Suppressor macrophage (primary cell): ENCODE data around the gene SLC66A2.

Experiments used
- DNase-seq, 4 experiments: peaks; one replicate each; pipeline ENCODE4 v3.0.0-alpha.2; 2020 to 2022

The SLC66A2 gene

DNA sequence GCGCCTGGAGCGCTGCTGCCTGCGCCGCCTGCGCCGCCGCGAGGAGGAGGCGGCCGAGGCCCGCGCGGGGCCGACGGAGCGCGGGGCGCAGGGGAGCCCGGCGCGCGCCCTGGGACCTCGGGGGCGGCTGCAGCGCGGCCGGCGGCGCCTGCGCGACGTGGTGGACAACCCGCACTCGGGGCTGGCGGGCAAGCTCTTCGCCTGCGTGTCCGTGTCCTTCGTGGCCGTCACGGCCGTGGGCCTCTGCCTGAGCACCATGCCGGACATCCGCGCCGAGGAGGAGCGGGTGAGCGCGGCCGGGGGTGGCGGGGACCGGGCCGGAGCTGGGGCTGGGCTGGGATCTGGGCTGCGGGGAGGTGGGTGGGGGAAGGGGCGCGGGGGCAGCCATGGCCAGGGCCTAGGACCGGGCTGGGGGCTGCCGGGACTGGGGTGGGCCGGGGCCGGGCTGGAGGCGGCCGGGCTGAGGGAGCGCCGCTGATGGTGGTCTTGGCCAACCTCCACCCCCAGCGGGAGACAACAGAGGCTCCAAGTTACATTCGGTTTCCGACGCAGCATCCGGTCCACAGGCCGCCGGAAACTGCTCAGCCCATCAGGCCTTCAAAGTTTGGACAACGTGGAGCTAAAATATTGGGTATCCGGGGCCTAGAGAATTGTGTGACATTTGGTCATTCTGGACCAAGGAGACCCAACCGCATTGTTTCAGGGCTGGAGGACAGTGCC is 87.3 kb downstream of the SLC66A2 start:
- DNase-seq, result no peak

- DNase-seq, result no peak
Measured at GRCh38 chr18:79863161-79864005, 88.1 kb downstream of the SLC66A2 start.

DNA sequence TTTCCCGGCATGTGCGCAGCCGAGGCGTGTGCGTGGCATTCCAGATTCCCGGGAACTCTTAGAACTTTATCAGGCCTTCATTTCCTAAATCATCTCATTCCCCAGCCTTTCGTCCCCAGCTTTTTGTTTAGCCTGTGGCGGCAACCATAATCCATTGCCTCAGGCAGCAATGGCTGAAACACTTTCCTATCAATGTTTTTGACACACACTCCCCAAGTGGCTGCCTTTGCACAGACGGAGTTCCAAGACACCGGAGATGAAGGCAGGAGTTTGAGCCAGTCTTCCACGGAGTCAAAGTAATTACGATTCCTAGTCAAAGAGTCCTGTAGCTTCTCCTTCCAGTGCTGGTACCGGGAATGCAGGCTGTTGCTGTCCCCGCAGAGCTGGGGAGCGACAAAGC is 88.9 kb downstream of the SLC66A2 start:
- no peak for DNase-seq

- DNase-seq, result no peak
Measured at GRCh38 chr18:79861687-79862086, 89.8 kb downstream of the SLC66A2 start.

- DNase-seq, result no peak
Measured at GRCh38 chr18:79859314-79859713, 92.1 kb downstream of the SLC66A2 start.

DNA sequence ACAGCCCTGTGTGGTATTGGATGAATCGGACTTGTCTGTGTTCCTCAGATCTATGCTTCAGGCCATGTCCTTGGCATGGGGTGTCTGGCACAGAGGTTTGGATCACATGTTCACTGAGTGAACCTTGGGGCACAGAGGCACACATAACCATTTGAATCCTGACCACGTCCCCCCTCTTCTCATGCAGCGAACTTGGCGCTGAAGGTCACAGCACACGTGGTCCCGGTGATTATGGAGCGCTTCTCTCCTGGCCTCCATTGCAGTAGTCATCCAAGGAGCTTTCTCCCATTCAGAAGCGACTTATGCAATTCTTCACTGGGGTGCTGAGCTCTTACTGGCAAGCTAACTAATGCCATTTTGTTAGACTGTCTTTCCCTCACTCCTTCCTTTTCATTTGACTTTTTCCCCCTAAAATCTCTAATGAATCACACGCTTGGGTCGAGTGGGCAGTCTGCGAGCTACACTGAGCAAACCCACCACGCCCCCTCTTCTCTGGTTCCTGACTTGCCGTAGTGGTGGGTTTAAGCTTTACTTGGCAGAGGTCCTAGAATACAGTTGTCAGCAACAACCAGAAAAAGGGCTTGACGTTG is 94.3 kb downstream of the SLC66A2 start:
- DNase-seq, result no peak

DNA sequence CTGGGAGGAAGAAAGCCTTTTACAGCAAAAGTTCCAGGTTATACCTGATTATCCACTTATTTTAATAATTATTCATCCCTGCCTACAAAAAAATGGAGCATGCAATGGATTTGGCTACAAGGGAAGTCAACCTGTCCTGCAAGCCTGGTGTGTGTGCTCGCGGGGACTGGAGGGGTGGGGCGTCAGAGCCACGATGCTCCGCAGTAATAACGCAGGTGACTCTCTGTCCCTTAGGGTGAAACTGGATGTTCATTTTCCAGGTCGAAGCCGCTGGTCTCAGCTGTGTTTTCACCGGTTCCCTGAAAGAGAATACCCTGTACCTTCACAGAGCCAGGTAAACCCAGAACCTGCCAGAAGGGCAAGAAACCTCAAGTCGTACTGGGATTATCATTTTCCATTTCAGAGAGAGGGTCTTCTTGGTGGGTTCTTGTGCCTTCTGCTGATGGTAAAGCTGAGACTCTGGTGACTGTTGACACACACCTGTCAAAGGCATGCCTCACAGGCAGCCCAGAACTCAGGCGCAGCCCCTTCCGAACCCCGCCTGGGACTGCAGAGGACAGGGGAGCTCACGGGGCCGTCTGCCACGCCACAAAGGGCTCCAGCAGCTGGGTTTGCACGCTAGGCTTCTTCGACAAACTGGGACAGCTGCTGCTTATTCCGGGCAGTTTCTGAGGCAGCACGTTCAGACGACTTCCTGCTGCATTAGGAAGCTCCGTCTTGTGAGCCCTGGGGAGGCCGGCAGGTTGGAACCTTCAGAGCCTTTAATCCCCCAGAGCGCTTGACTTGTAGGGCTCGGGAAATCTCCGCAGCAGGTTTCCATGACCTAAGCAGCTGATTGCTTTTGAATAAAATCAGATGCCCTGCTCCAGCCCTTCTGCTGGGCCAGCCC is 95.1 kb downstream of the SLC66A2 start:
- peak; percentile 8 to 57 (median 49) for DNase-seq

DNA sequence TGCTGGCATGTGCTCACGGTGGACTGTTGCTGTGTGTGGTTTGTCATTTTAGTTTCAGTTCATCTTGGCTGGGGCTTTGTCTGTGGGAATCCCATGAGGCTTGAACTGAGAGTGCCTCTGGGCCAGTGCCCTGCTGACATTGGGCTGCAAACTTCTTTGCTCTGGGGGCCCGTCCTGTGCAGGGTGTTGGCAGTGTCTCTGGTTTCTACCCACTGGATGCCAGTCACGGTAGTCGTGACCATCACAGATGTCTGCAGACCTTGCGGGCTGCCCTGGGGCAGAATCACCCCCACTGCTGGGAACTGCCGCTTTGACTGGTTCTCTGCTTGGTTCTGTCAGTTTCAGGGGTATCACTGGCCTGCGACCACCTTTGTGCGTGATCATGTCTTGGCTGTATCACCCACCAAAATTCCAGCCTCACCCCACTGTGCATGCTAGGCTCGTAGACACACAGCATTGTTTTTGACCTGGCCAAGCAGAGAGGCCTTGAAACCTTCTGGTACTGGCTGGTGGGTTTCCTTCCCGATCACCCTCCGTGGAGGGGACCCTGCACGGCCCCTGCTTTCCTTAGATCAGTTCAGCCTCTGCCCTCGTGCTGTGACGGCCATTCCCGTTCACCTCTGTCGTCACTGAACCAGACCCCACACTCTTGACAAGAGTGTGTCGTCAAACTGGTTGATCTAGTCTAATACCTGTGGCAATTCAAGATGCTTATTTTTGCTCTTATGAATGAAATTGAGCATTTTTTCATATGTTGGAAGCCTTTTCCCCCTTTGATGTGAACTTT is 96.1 kb downstream of the SLC66A2 start:
- DNase-seq, result peak in 1 of 4 experiments; percentile 14

DNA sequence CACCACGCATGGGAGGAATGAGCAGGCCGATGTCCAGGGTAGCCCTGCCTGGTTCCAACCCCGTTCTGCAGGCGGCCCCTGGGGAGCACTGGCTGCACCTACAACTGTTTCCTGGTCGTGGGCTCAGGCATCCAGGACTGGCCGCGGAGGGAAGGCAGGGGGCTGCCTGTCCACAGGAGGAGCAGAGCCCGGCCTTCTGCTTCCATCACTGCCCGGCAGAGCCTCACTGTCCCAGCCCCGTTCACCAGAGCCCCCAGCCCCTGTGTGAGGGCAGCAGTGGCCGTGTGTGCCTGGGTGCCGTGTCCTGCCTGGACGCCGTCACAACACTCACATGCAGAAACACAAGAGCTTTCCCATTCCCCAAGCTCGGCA is 97.5 kb downstream of the SLC66A2 start:
- DNase-seq, result no peak

DNA sequence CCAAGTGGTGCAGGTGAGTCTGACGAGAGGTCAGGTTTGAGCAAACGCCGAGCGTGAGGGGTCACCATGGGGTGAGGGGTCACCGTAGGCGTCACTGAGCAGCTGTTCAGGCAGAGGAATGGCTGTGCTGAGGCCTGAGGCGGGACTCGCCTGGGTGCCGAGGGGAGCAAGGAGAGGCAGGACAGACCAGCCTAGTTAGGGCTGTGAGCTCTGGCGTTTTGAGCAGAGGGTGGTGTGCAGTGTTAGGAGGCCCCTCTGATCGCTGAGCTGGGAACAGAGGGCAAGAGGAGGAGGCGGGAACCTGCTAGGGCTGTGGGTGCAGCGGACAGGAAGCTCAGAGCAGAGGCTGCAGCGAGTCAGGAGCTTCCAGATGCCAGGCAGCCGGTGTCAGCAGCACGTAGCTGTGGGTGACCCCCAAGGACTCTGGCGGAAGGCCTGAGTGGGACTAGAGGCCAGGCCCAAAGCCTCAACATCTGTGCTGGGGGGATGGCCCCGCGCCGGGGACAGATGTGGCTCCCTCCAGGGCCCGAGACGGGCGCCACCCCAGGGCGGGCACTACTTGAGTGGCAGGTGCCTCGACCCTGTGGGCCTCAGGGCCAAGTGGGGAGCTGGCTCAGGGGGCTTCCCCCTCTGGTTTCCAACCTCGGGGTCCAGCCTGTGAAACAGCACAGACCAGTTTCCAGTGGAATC is 98.0 kb downstream of the SLC66A2 start:
- no peak for DNase-seq

DNA sequence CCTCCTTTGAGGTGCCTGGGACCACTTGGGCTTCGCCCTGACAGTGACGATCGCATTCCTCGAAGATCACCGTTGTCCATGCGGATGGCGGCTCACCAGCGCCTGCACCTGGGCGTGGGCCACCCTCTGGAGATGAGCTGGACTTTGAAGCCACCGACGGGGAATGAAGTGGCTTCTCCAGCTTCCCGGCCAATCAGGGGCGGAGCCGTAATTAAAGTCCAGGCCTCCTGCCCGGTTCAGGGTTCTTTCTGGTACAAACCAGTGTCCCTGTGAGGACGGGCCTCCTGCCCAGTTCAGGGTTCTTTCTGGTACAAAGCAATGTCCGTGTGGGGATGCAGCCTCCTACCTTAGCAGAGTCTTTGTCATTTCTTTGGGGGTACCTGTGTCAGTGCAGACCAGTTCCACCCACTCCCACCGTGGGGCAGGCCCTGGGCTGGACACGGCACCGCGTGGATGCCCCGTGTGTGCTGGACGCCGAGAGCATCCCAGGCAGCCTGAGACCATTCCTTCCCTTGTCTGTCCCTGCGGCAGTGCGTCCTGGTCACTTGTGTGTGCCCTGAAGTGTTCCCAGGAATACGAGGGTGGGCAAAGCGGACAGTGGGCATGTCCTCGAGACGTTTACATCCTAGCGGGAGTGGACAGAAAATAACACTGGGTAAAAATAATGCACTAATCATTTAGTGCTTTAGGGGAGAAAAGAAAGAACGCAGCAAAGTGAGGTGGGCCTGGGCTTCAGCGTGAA is 98.7 kb downstream of the SLC66A2 start:
- no peak for DNase-seq
